Endothelial cell of umbilical vein (primary cell): ENCODE measurements around the gene CDK2. TPM values are rescaled to one million over a fixed set of nuclear protein-coding genes. Genes with fewer than 3 reads are reported as not detected.

Experiments
- BruUV-seq: library from RNA; stranded (reverse); fragments of 400-500 nt; replicated peaks from 2 replicates; lab custom pipeline; 2021; lab: Mats Ljungman, UMichigan
- CTCF ChIA-PET: fragments of 300-600, 350-600 bp; sonication (Branson Sonifier 250); formaldehyde crosslinking; loops from one replicate; lab custom pipeline; 2021; ENCODE audit warnings: antibody characterized with exemption, inconsistent platforms; lab: Charles Lee
- POLR2A ChIA-PET: fragments of 300-600, 350-600 bp; sonication (Branson Sonifier 250); formaldehyde crosslinking; loops from one replicate; lab custom pipeline; 2021; ENCODE audit warnings: antibody characterized with exemption, inconsistent platforms; lab: Charles Lee
- DNase-seq: peaks from one replicate; pipeline ENCODE4 v3.0.0-alpha.2; 2011; ENCODE audit warnings: low read depth, low spot score
- FAIRE-seq: peaks from 2 replicates; lab custom pipeline; 2011; peaks lifted over from hg19 to GRCh38; lab: Jason Lieb, UNC
- H2AFZ ChIP-seq: 2 replicates; pipeline ENCODE4 v1.6.0; 2012; ENCODE audit warnings: low read depth, low read length, control low read depth, inconsistent platforms
- H3K27ac ChIP-seq: 2 replicates; pipeline ENCODE4 v1.5.1; 2011; ENCODE audit warnings: low read depth, mild to moderate bottlenecking, control low read depth, low read length, moderate library complexity; ENCODE audit not compliant: insufficient read depth
- H3K27me3 ChIP-seq, 2 experiments: 2 replicates each; pipeline versions ENCODE4 v1.6.0 to v1.6.1; 2011; ENCODE audit warnings: low read length in 2 of 2, mixed read lengths in 1 of 2; ENCODE audit not compliant: control insufficient read depth in 2 of 2, insufficient read depth in 2 of 2
- H3K36me3 ChIP-seq, 2 experiments: 2 replicates in 1 of 2; 3 replicates in 1 of 2; pipeline ENCODE4 v1.5.1; 2011; ENCODE audit warnings: low read length in 2 of 2, mild to moderate bottlenecking in 1 of 2, moderate library complexity in 1 of 2; ENCODE audit not compliant: control insufficient read depth in 2 of 2, insufficient read depth in 2 of 2; ENCODE audit errors: extremely low read depth in 1 of 2
- H3K4me1 ChIP-seq: 3 replicates; pipeline ENCODE4 v1.5.1; 2011; ENCODE audit warnings: mild to moderate bottlenecking, low read length; ENCODE audit not compliant: control insufficient read depth, insufficient read depth; ENCODE audit errors: extremely low read depth
- H3K4me2 ChIP-seq: 2 replicates; pipeline ENCODE4 v1.6.1; 2011; ENCODE audit warnings: low read length, control low read depth, mixed read lengths; ENCODE audit not compliant: insufficient read depth
- H3K4me3 ChIP-seq, 3 experiments: fragments of 200-600 bp in 1 of 3; sonication (generic), shearing (Covaris generic) in 1 of 3; replicated peaks in 1 of 3; 2 replicates each; pipeline ENCODE4 v1.5.1; 2011 to 2016; ENCODE audit warnings: control low read depth in 3 of 3, low read length in 3 of 3, mild to moderate bottlenecking in 2 of 3, inconsistent platforms in 1 of 3, low read depth in 1 of 3, moderate library complexity in 1 of 3; ENCODE audit not compliant: insufficient read depth in 1 of 3
- H3K79me2 ChIP-seq: 2 replicates; pipeline ENCODE4 v1.6.0; 2012; ENCODE audit warnings: low read length, inconsistent platforms; ENCODE audit not compliant: control insufficient read depth, insufficient read depth
- H3K9ac ChIP-seq: replicated peaks from 2 replicates; pipeline ENCODE3; 2011; ENCODE audit warnings: low read length, control low read depth; ENCODE audit not compliant: insufficient read depth; ENCODE audit errors: extremely low read depth
- H3K9me1 ChIP-seq: replicated peaks from 3 replicates; pipeline ENCODE4 v1.6.0; 2011; ENCODE audit warnings: mild to moderate bottlenecking, low read length; ENCODE audit not compliant: control insufficient read depth, insufficient read depth; ENCODE audit errors: extremely low read depth
- H3K9me3 ChIP-seq: replicated peaks from 2 replicates; pipeline ENCODE4 v1.5.1; 2012; ENCODE audit warnings: low read length, inconsistent platforms; ENCODE audit not compliant: control insufficient read depth, insufficient read depth
- H4K20me1 ChIP-seq: replicated peaks from 2 replicates; pipeline ENCODE3; 2011; ENCODE audit warnings: mild to moderate bottlenecking, low read length; ENCODE audit not compliant: control insufficient read depth, insufficient read depth; ENCODE audit errors: extremely low read depth
- EZH2 ChIP-seq: IDR thresholded peaks from 2 replicates; pipeline ENCODE4 v1.6.1; 2012; ENCODE audit warnings: borderline replicate concordance, low read depth, mild to moderate bottlenecking, moderate library complexity, low read length, inconsistent platforms; ENCODE audit not compliant: severe bottlenecking
- FOS ChIP-seq: IDR thresholded peaks from 2 replicates; pipeline ENCODE4 v1.6.1; 2011; ENCODE audit warnings: mild to moderate bottlenecking, low read length, moderate library complexity, borderline replicate concordance; ENCODE audit not compliant: insufficient read depth
- GATA2 ChIP-seq: IDR thresholded peaks from 2 replicates; pipeline ENCODE4 v1.7.0; 2011; ENCODE audit warnings: low read depth, mild to moderate bottlenecking, moderate library complexity, mixed read lengths, low read length; ENCODE audit not compliant: insufficient read length, insufficient read depth
- JUN ChIP-seq: IDR thresholded peaks from 2 replicates; pipeline ENCODE4 v1.6.1; 2011; ENCODE audit warnings: borderline replicate concordance, low read depth; ENCODE audit not compliant: insufficient read length, insufficient read depth
- MYC ChIP-seq: IDR thresholded peaks from one replicate; pipeline ENCODE4 v1.6.1; 2011; ENCODE audit warnings: mild to moderate bottlenecking, low read depth, low read length
- POLR2A ChIP-seq: IDR thresholded peaks from 2 replicates; pipeline ENCODE4 v1.6.1; 2012; ENCODE audit warnings: low read depth, mild to moderate bottlenecking, control low read depth, low read length
- POLR2AphosphoS5 ChIP-seq: IDR thresholded peaks from 2 replicates; pipeline ENCODE4 v1.6.1; 2012; ENCODE audit warnings: low read depth, mild to moderate bottlenecking, control low read depth, low read length, moderate library complexity; ENCODE audit not compliant: insufficient read depth
- dilution Hi-C: fragments of 300-500 bp; cut with MboI; formaldehyde crosslinking; loops from one replicate; pipeline ENCODE4 v1.15.0; 2019; ENCODE audit warnings: low sequenced_read_pairs; ENCODE audit not compliant: extremely low pct_ligation_motif_present
- intact Hi-C: fragments of 100-400 bp; cut with micrococcal nuclease; formaldehyde crosslinking; loops from one replicate; pipeline ENCODE4 v1.10.0; 2022
- polyA plus RNA-seq, 4 experiments: library from polyadenylated mRNA; depleted of rRNA in 3 of 4; stranded (reverse) in 3 of 4; unstranded in 1 of 4; fragments of >200 nt; gene quantifications; 2 replicates each; pipeline versions ENCODE4 v1.2.1 to v1.2.3, GENCODE V29; 2011 to 2012; ENCODE audit warnings: missing spikeins in 1 of 4
- total RNA-seq: library from RNA; stranded (reverse); gene quantifications from 2 replicates; pipeline ENCODE4 v1.2.3, GENCODE V29; 2021
- TF ChIP-seq, protein P1 (sequence below): IDR thresholded peaks from 2 replicates; pipeline ENCODE4 v1.6.1; 2011; ENCODE audit not compliant: insufficient read depth, insufficient read length
- TF ChIP-seq, protein P2 (sequence below), 2 donors: IDR thresholded peaks; 1 replicate in 1 of 2; 2 replicates in 1 of 2; pipeline ENCODE4 v1.5.1; 2011; ENCODE audit warnings: low read length in 2 of 2, mild to moderate bottlenecking in 2 of 2, moderate library complexity in 2 of 2, control low read depth in 1 of 2, inconsistent platforms in 1 of 2, low read depth in 1 of 2; ENCODE audit not compliant: insufficient read depth in 1 of 2; ENCODE audit errors: extremely low read depth in 1 of 2

CDK2 gene
- total and polyA plus RNA-seq, 2 donors (not counting 3 experiments of a cell fraction or from before 2014, with no cell fraction given): 46.7 to 69.8 TPM

GRCh38 chr12:55982319-55982936 is 15.8 kb downstream of the CDK2 start:
- ChIA-PET CTCF (interaction anchor here (1.2 to 2.2 kb wide), 3 partner anchors 13 to 47 kb away, joined by 3 to 7 read pairs (median 3); no protein-coding TSS in a partner anchor), POLR2A (interaction anchor here (3.4 kb wide), 1 partner anchor 8 kb away, joined by 18 read pairs; the partner anchor contains the start of gene RAB5B)
- Histone ChIP-seq H3K4me3 (no peak overlapping the region), H3K27ac (no peak overlapping the region), H3K9me3 (no peaks in the 10 kb centered on the region), H3K9me1 (no peaks in the 10 kb centered on the region), H3K27me3 (no peaks in the 10 kb centered on the region), H4K20me1 (no peaks in the 10 kb centered on the region), H3K79me2 (peaks cover 26% of the 10 kb centered on the region), H3K4me1 (peaks cover 5% of the 10 kb centered on the region), H3K4me2 (no peak overlapping the region), H3K36me3 (peaks cover 8 to 12% of the 10 kb centered on the region in 2 experiments), H2AFZ (no peak overlapping the region), H3K9ac (no peak overlapping the region)
- intact Hi-C loops: no loop called here
- no peak for FAIRE-seq
- DNase-seq: no peak
- dilution Hi-C loops: loop anchor here (10.0 kb wide), 1 partner anchor 228 kb away; no protein-coding TSS in a partner anchor
- no TSS peak for BruUV-seq
- TF ChIP-seq POLR2A (no peak), JUN (no peak), MYC (no peak), GATA2 (no peak), POLR2AphosphoS5 (no peak), EZH2 (no peak), FOS (no peak)
- TF ChIP-seq, protein P1, sequence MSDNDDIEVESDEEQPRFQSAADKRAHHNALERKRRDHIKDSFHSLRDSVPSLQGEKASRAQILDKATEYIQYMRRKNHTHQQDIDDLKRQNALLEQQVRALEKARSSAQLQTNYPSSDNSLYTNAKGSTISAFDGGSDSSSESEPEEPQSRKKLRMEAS: no peak
- TF ChIP-seq, protein P2, sequence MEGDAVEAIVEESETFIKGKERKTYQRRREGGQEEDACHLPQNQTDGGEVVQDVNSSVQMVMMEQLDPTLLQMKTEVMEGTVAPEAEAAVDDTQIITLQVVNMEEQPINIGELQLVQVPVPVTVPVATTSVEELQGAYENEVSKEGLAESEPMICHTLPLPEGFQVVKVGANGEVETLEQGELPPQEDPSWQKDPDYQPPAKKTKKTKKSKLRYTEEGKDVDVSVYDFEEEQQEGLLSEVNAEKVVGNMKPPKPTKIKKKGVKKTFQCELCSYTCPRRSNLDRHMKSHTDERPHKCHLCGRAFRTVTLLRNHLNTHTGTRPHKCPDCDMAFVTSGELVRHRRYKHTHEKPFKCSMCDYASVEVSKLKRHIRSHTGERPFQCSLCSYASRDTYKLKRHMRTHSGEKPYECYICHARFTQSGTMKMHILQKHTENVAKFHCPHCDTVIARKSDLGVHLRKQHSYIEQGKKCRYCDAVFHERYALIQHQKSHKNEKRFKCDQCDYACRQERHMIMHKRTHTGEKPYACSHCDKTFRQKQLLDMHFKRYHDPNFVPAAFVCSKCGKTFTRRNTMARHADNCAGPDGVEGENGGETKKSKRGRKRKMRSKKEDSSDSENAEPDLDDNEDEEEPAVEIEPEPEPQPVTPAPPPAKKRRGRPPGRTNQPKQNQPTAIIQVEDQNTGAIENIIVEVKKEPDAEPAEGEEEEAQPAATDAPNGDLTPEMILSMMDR (IDR thresholded peaks at IDR 0.05; ENCODE audit: extremely low read depth in 1 of 2, insufficient read depth in 1 of 2, low read depth in 1 of 2, low read length in 2 of 2): no peak
